Fibroblast of lung (primary cell): ENCODE measurements around the gene PAN2. TPM values are rescaled to one million over a fixed set of nuclear protein-coding genes. Genes with fewer than 3 reads are reported as not detected.
"Not testable (repeated sequence)": the region's sequence is repeated elsewhere in the genome, so short reads cannot be mapped to it uniquely, and the experiment has no call there.

Source experiments
- DNase-seq, 2 donors: peaks; one replicate each; pipeline versions ENCODE4 v3.0.0 to v3.0.0-alpha.2; 2010; ENCODE audit warnings: low read depth in 2 of 2
- H2AFZ ChIP-seq: 2 replicates; pipeline ENCODE4 v1.5.1; 2012; ENCODE audit warnings: low read length, control low read depth, inconsistent platforms
- H3K27ac ChIP-seq: 2 replicates; pipeline ENCODE4 v1.5.1; 2011; ENCODE audit warnings: low read length, control low read depth; ENCODE audit not compliant: insufficient read depth
- H3K27me3 ChIP-seq: 2 replicates; pipeline ENCODE4 v1.5.1; 2011; ENCODE audit warnings: mild to moderate bottlenecking, low read length; ENCODE audit not compliant: control insufficient read depth, insufficient read depth
- H3K36me3 ChIP-seq: 2 replicates; pipeline ENCODE4 v1.5.1; 2011; ENCODE audit warnings: low read length; ENCODE audit not compliant: control insufficient read depth, insufficient read depth
- H3K4me1 ChIP-seq: 2 replicates; pipeline ENCODE4 v1.5.1; 2011; ENCODE audit warnings: low read length; ENCODE audit not compliant: control insufficient read depth, insufficient read depth; ENCODE audit errors: extremely low read depth
- H3K4me2 ChIP-seq: 2 replicates; pipeline ENCODE4 v1.5.1; 2011; ENCODE audit warnings: low read length, control low read depth; ENCODE audit not compliant: insufficient read depth; ENCODE audit errors: extremely low read depth
- H3K4me3 ChIP-seq, 4 experiments: fragments of 200-600 bp in 1 of 4; sonication (generic) in 1 of 4; replicated peaks in 1 of 4; 2 replicates each; pipeline ENCODE4 v1.5.1; 2011 to 2016; ENCODE audit warnings: low read length in 4 of 4, low read depth in 3 of 4, mild to moderate bottlenecking in 3 of 4, control low read depth in 2 of 4, inconsistent platforms in 1 of 4, mixed read lengths in 1 of 4; ENCODE audit not compliant: insufficient read depth in 1 of 4; ENCODE audit errors: control extremely low read depth in 1 of 4
- H3K79me2 ChIP-seq: 2 replicates; pipeline ENCODE4 v1.5.1; 2012; ENCODE audit warnings: mild to moderate bottlenecking, low read length, inconsistent platforms; ENCODE audit not compliant: control insufficient read depth, insufficient read depth
- H3K9ac ChIP-seq: 2 replicates; pipeline ENCODE4 v1.5.1; 2011; ENCODE audit warnings: mild to moderate bottlenecking, low read length, control low read depth; ENCODE audit not compliant: insufficient read depth
- H3K9me3 ChIP-seq: 2 replicates; pipeline ENCODE4 v1.5.1; 2012; ENCODE audit warnings: low read depth, low read length; ENCODE audit not compliant: control insufficient read depth, insufficient read depth
- H4K20me1 ChIP-seq: 2 replicates; pipeline ENCODE4 v1.5.1; 2011; ENCODE audit warnings: low read length; ENCODE audit not compliant: control insufficient read depth, insufficient read depth; ENCODE audit errors: extremely low read depth
- EZH2 ChIP-seq: IDR thresholded peaks from 2 replicates; pipeline ENCODE4 v1.5.1; 2012; ENCODE audit warnings: low read length, control low read depth, mild to moderate bottlenecking; ENCODE audit errors: missing control alignments
- polyA plus RNA-seq, 2 donors: library from polyadenylated mRNA; depleted of rRNA in 1 of 2; stranded (reverse) in 1 of 2; unstranded in 1 of 2; fragments of >200 nt; gene quantifications; 2 replicates each; pipeline ENCODE4 v1.2.1, GENCODE V29; 2011 to 2012; ENCODE audit warnings: missing spikeins in 1 of 2
- total RNA-seq: library from RNA; depleted of rRNA; stranded (reverse); fragments of >200 nt; gene quantifications from 2 replicates; pipeline ENCODE4 v1.2.1, GENCODE V29; 2014
- TF ChIP-seq, protein P1 (sequence below), 2 donors: IDR thresholded peaks in 1 of 2; conservative IDR thresholded peaks in 1 of 2; 1 replicate in 1 of 2; 2 replicates in 1 of 2; pipeline ENCODE4 v1.5.1; 2011 to 2012; ENCODE audit warnings: low read length in 2 of 2, control low read depth in 1 of 2, inconsistent platforms in 1 of 2, low read depth in 1 of 2, mild to moderate bottlenecking in 1 of 2

PAN2 gene
- total and polyA plus RNA-seq, 2 donors (not counting 1 experiment from before 2014, with no cell fraction given): 17.3 to 25.9 TPM

DNA sequence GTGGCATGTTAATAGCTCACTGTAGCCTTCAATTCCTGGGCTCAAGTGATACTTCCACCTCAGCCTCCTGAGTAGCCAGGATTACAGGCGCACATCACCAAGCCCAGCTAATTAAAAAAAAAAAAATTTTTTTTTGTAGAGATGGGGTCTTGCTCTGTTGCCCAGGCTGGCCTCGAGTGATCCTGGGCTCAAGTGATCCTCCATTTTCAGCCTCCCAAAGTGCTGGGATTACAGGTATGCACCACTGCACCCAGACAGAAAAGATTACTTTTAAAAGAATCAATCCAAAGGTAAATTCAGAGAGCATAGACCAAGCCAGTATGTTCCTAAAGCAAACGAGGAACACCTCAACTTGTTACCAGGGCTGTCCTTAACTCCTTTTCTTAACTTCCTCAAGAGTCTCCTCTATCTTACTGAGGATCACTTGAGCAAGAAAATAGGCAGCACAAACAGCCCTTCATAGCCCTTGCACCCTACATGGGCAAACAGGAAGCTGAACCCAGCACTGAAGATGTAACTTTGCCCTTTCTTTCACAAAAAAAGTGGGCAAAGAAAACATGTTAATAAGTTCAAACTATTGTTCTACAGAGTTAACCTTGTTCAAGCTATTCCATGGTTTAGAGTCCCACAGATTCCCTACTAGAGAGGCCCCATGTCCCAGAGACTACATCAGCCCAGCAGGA lies 45.0 kb downstream of the PAN2 start:
- no peak for DNase-seq
- TF ChIP-seq, protein P1, sequence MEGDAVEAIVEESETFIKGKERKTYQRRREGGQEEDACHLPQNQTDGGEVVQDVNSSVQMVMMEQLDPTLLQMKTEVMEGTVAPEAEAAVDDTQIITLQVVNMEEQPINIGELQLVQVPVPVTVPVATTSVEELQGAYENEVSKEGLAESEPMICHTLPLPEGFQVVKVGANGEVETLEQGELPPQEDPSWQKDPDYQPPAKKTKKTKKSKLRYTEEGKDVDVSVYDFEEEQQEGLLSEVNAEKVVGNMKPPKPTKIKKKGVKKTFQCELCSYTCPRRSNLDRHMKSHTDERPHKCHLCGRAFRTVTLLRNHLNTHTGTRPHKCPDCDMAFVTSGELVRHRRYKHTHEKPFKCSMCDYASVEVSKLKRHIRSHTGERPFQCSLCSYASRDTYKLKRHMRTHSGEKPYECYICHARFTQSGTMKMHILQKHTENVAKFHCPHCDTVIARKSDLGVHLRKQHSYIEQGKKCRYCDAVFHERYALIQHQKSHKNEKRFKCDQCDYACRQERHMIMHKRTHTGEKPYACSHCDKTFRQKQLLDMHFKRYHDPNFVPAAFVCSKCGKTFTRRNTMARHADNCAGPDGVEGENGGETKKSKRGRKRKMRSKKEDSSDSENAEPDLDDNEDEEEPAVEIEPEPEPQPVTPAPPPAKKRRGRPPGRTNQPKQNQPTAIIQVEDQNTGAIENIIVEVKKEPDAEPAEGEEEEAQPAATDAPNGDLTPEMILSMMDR (conservative IDR thresholded peaks at IDR 0.05 in 1 of 2, IDR thresholded peaks at IDR 0.05 in 1 of 2; ENCODE audit: low read depth in 1 of 2, low read length in 2 of 2): no peak
- TF ChIP-seq EZH2: no peak
- Histone ChIP-seq H3K27me3 (no peaks in the 10 kb centered on the region), H4K20me1 (no peaks in the 10 kb centered on the region), H3K79me2 (peaks cover 44% of the 10 kb centered on the region), H3K4me1 (no peaks in the 10 kb centered on the region), H3K9me3 (no peaks in the 10 kb centered on the region), H3K4me2 (no peak overlapping the region), H3K4me3 (no peak overlapping the region), H3K27ac (no peak overlapping the region), H3K36me3 (peaks cover 7% of the 10 kb centered on the region), H3K9ac (no peak overlapping the region), H2AFZ (no peak overlapping the region)

- no peak overlapping the region for H3K9ac ChIP-seq
- peaks cover 10% of the 10 kb centered on the region for H3K36me3 ChIP-seq
- no peaks in the 10 kb centered on the region for H3K9me3 ChIP-seq
- no peak for DNase-seq
- no peaks in the 10 kb centered on the region for H3K27me3 ChIP-seq
- peaks cover 25% of the 10 kb centered on the region for H3K79me2 ChIP-seq
- no peak overlapping the region for H3K27ac ChIP-seq
- no peak overlapping the region for H2AFZ ChIP-seq
- no peak for TF ChIP-seq EZH2
- TF ChIP-seq, protein P1 (conservative IDR thresholded peaks at IDR 0.05 in 1 of 2, IDR thresholded peaks at IDR 0.05 in 1 of 2; ENCODE audit: low read depth in 1 of 2, low read length in 2 of 2): no peak
- H4K20me1 ChIP-seq: no peaks in the 10 kb centered on the region
- no peak overlapping the region for H3K4me3 ChIP-seq
- no peak overlapping the region for H3K4me2 ChIP-seq
- no peaks in the 10 kb centered on the region for H3K4me1 ChIP-seq
Measured at GRCh38 chr12:56286044-56286830, 47.6 kb downstream of the PAN2 start.

DNA sequence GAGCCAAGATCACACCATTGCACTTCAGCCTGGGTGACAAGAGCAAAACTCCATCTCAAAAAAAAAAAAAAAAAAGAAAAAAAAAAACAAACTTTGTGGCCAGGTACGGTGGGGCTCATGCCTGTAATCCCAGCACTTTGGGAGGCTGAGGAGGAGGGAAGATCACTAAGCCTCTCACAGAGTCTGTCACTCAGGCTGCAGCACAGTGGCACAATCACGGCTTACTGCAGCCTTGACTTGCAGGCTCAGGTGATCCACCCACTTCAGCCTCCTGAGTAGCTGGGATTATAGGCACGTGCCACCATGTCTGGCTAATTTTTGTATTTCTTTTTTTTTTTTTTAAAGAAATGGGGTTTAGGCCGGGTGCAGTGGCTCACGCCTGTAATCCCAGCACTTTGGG lies 49.5 kb downstream of the PAN2 start:
- Histone ChIP-seq H3K79me2 (peaks cover 12% of the 10 kb centered on the region), H3K36me3 (peaks cover 13% of the 10 kb centered on the region)
- H2AFZ ChIP-seq, H3K4me1 ChIP-seq, H3K4me2 ChIP-seq, H3K9ac ChIP-seq, H3K4me3 ChIP-seq, DNase-seq, H3K27me3 ChIP-seq, H3K27ac ChIP-seq, H4K20me1 ChIP-seq, H3K9me3 ChIP-seq: not testable (repeated sequence)
